ENCODE results near the gene TALDO1.

GRCh38 chr11:720642-721246 lies 26.5 kb upstream of the TALDO1 start:
- no peak for TF ChIP-seq CTCF (IDR thresholded peaks at IDR 0.05)
- TF ChIP-seq POLR2A (IDR thresholded peaks at IDR 0.05), result no peak
